NCI-H2227 treated with DMSO at 0.1 percent for 48 hours (cell line): ENCODE measurements around the gene FGF12.

Experiments
- DNase-seq: peaks from one replicate; lab custom pipeline; 2025; lab: John Stamatoyannopoulos, UW

FGF12 gene

DNA sequence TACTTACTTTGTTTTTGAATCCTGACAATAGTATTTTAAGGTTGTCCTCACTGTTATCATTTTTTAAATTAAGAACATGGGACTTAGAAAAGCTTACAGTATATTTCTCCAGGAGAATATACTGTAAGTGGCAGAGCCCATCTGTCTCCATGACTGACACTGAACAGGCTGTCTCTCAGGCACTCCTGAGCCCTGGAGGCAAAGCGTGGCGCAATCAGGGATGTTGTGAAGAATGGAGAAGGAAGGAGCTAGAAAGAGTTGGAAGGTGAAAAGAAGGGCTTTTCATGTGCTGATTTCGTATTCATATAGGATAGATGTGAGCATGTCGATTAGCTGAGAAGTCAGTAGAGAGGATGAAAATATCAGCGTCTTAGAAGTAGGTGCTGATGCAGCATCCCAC is 41.5 kb downstream of the FGF12 start:
- no peak for DNase-seq

DNA sequence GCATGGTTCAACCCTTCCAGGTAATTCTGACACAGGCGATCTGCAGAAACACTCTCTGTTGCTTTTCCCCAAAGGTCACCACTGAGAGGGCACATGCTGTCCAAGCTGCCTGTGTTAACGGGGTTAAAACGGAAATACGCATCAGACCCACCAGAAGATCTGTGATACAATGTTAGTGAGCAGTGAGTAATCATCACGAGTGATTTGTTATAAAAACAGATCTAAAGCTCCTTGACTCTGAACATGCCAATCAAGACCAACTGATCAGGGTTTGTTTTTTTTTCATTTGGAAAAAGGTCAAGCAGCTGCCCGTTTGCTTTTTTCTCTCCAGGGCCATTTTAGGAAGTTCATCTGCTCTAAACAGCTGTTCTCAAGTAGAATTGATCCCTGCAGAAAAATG is 43.2 kb downstream of the FGF12 start:
- no peak for DNase-seq

DNA sequence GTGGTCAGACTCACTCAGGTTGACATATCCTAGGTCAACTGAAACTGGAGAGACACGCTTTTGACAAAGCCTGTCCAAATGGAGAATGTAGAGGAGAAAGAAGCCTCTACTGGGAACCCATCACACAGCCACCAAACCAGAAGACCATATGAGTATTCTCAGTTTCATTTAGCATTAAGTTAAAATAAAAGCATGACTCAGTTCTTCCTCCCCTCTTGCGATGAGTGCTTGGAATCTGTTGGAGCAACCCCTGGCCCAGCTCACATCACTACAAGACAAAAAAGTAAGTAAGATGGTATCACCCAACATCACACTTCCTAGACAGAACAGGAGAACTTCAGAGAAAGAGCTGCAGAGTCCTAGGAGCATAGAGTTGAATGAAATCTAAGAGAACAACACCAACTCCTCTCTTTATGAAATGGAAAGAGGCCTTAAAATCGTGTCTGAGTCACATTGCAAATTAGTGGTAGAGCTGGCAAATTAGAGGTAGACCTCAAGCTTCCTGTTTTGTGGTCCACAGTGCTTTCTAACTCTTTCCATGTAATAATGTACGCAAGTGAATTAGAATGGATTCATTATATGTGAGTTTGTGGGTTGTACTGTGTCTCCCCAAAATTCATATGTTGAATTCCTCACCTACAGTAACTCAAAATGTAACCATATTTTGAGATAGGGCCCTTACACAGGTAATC is 51.2 kb downstream of the FGF12 start:
- no peak for DNase-seq

DNA sequence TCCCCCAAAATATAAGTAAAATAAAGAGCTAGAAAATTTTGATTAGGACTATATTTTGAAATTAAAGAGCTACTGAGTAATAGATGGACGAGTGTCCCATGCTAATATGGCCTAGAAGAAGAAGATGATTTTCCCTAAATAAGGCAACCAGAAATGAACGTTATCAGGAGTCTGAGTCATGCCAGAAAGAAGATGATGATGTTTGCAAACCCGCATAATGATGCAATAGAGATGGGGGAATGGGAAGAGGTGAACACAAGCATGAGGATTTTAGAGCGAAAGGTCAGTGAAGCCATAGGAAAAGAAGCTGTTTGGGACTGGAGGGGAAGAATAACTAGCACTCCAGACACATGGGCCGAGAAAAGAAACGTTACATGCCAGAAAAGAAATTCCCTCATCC is 71.7 kb downstream of the FGF12 start:
- no peak for DNase-seq

DNA sequence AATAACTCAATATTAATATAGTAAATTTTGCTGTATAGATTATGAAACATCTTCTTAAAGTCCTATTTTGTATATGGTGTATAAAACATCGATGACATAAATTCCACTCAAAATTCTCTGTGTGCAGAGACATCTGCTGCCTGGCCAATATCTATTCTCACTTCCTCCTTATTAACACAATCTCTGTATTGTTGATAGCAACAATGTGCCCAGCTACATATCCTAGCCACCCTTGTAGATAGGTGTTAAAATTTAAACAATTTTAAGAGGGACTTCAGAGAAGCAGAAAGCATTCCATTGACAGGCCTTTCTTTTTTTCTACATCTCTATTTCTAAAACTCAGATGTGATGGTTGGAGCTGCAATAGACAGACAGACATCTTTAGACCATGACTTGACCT is 72.3 kb downstream of the FGF12 start:
- no peak for DNase-seq

DNA sequence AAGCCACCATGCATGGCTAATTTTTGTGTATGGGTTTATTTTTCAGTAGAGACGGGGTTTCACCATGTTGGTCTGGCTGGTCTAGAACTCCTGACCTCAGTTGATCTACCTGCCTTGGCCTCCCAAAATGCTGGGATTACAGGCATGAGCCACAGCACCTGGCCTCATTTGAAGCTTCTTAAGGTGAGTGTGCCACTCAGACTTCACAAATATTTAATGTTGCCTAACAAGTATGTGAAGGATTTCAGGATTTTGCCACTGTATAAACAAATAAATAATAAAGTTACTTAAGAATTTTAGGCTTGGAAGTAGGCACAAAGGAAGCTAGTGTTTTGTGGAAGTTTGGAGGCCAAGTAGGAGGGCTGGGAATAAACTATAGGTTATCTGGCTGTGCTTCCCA is 73.5 kb downstream of the FGF12 start:
- no peak for DNase-seq

DNA sequence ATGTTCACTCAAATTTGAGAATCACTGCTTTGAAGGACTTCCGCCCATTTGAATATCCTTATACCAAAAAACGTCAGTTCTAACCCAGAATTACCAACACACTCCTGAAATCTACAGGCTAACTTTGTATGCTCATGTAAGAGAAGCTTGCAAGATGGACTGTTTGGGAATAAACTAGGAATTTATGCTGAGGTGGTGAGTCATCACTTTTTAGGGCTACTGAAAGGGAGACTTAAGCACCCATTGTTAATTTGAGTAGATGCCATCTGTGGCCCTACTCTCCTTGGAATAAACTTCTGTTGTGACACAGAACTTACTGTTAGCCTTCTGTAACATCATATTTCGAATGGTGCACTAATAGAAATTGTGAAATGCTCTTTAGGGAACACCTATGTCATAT is 74.6 kb downstream of the FGF12 start:
- DNase-seq: no peak

DNA sequence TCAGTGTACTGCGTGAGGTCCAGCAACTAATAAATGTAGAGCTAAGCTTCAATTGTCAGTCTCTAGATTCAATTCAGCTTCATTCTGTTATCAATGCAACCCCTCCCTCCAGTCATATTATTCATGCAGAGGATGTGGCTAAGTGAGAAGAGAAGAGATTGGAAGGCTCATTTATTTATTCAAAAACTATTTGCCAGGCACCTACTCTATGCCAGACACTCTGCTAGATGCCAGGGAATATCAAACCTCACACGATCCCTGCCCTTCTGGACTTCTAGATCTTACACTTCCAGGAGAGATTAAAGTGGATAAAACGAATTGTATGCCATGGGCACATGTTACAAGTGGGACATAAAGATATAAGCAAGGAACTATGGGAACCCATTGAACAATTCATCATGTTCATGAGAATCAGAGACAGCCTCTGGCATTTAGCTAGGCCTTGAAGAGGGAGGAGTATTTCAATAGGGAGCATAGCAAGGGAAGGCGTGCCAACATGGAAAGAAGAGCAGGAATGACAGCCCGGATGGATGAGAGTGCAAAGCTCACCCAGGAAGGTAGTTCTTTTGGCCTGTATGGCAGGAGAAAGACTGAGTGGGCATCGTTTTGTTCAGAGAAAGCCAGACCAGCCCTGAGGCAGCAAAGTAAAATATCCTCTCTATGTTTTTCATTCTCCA is 75.4 kb downstream of the FGF12 start:
- no peak for DNase-seq

DNA sequence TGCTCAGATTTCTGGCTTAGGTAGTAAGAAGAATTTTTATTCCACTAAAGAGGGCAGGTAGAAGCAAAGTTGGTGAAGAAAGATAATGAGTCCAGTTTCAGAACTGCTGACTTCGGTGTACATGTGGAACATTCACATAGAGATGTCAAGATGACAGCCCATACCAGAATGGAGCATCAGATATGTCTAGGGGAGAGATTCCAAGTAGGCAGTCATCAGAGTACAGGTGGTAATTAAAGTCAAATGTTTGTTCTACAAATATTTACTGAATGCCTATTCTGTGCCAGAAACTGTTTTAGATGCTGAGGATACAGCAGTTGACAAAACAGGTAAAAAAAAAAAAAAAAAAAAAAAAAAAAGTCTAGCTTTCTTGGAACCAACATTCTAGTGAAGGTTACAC is 81.9 kb downstream of the FGF12 start:
- DNase-seq: no peak

DNA sequence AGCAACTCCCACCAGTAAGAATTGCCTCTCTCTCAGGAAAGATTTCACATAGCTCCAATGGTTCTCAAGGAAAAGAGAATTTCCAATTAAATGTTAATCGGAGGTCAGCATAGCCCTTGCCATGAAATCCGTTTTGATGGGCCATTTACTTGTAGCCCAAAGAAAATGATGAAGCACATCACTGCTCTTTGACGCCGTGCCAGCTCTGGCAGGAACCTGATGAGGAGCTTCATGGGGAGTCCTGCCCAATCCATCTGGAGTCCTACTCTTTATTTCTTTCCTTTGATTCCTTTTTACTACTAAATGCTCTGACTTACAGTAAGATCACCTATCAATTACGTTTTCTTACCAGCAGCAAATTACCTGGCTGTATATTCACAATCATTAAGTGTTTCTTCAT is 84.7 kb downstream of the FGF12 start:
- no peak for DNase-seq

DNA sequence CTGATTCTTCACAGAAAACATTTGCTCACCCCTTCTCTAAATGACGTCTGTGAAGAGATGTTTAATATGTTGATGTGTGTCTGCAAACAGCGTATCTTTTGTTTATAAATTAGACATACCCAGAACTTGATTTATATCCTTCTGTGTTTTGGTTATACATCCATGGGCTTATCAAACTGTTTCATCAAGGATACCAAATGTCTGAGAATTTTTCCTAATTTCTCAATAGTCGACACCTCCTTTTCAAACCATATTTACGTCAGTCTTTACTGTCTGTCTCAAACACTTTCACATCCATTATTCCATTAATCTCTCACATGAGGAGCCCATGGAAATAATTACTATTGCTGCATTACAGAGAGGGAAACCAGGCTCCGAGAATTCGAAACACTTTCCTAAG is 85.4 kb downstream of the FGF12 start:
- no peak for DNase-seq

DNA sequence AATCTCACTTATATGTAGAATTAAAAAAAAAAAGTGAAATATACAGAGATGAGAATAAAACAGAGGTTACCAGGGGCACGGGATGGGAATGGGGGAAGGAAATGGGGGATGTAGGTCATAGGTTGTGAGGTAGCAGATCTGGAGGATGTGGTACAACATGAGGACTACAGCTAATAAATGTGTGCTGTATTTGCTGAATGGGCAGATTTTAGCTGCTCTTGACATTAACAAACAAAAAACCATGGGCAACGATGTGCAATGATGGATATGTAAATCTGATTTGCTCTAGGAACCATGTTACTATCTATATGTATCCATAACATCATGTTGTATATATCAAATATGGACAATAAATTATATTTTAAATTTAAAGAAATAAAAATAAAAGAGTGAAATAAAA is 87.4 kb downstream of the FGF12 start:
- DNase-seq: no peak

DNA sequence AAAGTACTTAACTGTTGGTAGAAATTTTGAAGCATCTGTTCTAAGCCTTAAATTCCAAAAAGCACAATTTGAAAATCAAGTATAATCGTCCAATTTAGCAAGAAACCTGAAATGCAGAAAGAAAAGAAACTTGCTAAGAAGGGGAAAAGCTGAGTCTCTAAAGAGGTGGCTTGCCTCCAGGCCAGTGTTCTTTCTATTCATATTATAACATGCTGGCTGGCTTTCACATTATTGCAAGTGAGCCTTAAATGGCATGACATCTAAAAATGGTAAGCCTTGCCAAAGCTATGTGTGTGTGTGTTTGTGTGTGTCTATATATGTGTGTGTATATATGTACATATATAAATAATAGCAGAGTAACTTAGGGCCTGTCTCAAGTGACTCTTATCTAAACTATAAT is 89.5 kb downstream of the FGF12 start:
- no peak for DNase-seq

DNA sequence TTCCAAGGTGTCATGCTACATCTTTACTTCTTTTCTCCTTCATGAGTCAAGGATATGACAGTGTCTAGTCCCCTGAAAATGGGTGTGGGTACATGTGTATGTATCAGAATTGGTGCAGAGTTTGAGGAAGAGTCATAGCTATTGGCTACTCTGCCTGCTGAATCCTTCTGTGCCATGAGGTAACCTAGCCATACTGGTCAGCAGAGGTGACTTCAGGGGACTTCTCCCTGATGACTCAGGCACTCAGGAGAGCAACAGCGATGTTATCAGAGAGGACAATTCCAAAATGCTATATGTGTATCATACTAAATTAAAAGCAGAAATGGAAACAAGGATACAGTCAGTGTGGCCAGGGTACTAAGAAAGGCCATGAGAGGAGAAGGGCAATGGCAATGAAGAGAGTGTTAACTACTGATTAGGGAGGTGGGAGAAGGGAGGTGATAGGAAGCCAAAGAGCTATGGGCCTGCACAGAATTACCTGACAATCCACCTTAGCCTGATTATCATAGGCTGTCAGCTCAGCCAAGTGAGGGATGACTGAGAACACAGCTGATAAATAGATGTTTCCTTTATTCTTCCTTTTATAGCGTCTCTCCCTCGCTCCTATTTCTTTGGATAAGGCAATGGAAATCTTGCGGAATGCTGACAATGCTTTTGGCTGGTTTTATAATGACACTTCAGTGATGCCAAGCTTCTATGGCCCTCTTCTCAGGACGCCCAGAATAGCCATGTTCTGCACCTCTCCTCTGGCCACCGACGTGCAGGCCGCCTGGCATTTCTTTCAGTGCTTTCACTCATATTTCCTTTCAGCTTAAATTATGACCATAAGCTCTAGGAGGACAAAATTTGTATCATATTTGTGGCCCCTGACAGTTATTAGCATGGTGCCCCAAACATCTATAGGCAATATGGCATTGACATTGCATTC is 90.6 kb downstream of the FGF12 start:
- no peak for DNase-seq

DNA sequence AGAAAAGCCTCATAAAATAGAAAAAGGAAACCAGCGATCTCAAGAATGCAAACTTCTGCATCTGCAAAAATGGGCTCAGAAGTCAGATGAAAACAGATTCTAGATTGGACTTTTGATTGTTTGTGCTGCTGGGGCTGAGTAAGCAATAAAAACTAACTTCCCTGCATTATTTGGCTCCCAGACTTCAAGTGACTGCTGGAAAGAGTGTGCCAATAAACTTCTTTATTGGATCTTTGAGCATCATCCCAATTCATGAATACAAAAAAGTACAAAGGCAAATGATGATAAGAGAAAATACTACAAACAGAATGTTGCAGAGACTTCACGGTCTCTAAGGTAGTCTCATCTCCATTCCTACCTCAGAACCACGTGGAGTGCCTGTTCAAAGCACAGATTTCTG is 97.9 kb downstream of the FGF12 start:
- no peak for DNase-seq

DNA sequence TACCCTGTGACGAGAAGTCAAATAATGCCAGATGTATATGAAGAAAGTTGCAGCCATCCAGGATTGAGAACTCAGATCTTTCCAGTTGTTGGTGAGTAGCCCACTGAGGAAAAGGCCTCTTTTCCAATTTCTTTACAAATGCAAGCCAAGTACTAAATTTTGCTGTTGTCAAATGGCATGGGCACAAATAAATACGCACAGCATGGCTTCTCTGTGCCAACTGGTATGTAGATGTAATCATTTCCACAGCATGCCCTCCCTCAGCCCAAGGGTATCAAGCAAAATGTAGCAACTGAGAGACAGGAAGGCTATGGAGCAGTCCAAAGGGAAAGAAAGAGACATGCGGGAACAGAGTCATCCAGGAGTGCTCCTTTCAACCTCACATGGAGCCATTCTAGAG is 105.4 kb downstream of the FGF12 start:
- no peak for DNase-seq

DNA sequence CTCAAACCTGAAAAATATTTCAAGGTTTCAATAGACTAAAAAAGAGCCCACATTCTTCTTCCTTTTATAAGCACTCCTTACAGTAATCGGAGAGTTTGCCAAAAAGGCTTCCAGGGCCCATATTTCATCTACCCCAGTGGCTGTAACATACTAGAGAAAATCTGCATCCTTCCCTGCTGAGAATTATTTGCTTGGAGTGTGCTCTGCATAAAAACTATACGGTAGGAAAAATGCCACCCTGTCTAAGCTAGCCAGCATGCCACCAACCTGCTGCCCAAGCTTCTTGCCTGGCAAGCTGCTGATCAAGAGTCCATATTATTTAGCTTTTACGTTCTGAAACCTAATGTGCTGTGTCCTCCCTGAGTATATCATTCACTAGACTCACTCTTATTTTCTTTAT is 107.1 kb downstream of the FGF12 start:
- DNase-seq: no peak

DNA sequence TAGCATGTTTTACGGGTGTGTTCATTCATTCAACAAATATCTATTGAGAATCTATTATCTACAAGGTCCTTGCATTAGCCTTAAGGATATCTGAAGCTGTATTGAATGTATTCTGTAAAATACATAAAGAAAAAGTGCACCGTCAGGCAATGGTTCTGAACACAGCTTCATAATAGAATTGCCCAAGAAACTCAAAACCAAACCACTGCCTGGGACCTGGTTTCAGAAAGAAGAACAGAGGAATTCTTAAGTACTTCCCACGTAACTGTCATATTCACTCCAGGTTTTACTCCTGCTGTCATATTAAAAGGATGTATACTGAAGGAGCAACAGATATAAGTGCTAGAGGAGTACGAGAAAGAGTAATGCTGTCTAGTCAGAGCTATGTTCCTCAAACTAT is 115.9 kb downstream of the FGF12 start:
- DNase-seq: no peak

DNA sequence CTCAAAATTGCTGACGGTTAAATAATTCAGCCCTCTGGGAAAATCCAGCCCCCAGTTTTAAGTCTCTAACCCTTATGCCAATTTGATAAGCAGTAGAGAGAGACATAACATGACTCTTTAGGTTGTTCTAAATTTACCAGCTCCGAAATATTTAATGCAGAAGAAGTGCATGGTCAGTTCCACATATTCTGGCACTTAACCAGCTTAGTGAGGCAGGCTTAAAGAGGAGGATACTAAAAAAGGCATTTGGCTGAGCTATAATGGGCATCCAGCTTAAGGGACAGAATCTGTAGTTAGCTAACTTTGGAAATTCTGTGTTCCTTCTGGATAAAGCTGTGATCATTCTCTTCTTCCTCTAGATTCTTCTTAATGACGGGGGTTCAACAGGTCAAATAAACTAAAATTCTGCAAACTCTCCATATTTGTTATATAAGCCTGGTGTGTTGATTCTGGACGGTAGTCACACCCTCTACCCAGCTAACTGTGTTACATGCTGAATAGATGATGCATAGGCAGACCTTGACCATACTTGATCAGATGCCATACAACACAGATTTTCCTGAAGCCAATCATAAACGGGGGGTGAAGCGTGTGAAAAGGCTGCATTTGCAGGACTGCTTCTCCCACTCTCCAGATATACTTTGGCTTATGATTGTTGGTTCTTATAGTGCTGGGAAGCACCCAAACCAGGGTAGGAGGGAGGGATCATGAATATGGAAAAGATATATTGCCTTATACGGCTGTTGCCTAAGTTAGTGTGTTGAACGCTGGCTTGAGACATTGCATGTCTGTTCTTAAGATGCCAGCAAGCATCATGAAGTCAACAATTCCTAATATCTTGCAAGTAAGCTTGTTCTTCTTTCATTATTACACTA is 118.4 kb downstream of the FGF12 start:
- no peak for DNase-seq

DNA sequence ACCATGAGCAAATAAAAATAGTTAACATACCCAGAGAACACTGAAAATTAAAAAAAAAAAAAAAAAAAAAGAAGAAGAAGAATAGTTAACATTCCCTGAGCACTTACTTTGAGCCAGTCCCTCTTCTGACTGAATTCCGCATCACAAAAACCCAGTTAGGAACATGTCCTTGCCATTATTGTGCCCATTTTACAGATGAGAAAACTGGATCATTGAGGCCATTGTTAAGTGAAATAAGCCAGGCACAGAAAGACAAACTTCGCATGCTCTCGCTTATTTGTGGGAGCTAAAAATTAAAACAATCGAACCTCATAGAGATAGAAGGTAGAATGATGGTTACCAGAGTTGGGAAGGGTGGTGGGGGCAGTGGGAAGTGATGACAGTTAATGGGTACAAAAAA is 119.5 kb downstream of the FGF12 start:
- DNase-seq: no peak

DNA sequence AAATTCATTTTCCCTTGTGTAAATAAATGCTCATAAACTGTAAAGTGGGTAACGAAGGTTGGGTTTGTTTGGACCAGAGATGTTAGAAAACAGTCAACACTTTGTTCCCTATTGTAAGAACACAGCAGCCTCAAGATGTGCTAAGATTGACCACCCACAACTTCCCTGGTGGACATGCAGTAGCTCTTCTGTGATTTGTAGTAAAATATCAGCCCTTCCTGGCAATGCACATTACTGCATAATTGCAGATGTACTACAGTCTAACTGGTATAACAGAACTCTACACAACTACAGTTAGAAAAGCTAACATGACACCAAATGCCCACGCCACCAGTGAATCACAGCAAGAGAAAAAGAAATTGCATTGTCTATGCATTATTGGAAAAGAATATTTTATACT is 129.4 kb downstream of the FGF12 start:
- no peak for DNase-seq

DNA sequence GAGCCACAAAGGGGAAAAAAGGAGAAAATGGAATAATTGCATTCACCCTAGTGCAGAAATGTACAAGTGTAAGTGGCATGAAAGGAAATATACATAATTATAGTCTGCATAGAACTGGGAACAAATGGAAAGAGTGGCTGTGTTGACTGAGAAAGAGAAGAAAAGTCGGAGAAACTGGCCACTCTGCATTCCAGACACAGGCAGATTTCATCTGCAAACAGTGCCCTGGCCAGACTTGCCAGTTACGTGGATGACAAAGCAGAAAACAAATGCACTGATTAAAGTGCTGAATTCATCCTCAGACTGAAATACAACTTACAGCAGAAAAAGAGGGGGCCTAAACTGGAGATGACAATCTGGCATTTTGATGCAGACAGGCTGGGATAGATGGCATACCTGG is 129.8 kb downstream of the FGF12 start:
- no peak for DNase-seq
